HG03442 (cell line): ENCODE data around the gene SLC15A3.
"Not testable (repeated sequence)": the region's sequence is repeated elsewhere in the genome, so short reads cannot be mapped to it uniquely, and the experiment has no call there.

Experiments used
- ATAC-seq: cut with Tn5 transposase; IDR thresholded peaks from one replicate; pipeline ENCODE4 v1.9.1; 2021; ENCODE audit warnings: mild to moderate bottlenecking, moderate library complexity; ENCODE audit not compliant: unreplicated experiment

Gene SLC15A3

GRCh38 chr11:60917267-60917666 is 34.7 kb downstream of the SLC15A3 start:
- ATAC-seq, result no peak

GRCh38 chr11:60916669-60917206 is 35.2 kb downstream of the SLC15A3 start:
- no peak for ATAC-seq

- peak; percentile 51 for ATAC-seq
Observed at GRCh38 chr11:60915248-60915914, 36.6 kb downstream of the SLC15A3 start.

GRCh38 chr11:60914633-60915247 is 37.2 kb downstream of the SLC15A3 start:
- peak; percentile 0 for ATAC-seq

GRCh38 chr11:60913793-60914632 is 38.0 kb downstream of the SLC15A3 start, which contains the start of gene TMEM109:
TSS of gene TMEM109 (plus strand) at chr11:60914158. CDS start at chr11:60919694, 5,536 bp downstream.
- ATAC-seq, result peak; percentile 39

GRCh38 chr11:60912851-60913528 is 39.0 kb downstream of the SLC15A3 start:
- ATAC-seq, result no peak

GRCh38 chr11:60912223-60912850 is 39.6 kb downstream of the SLC15A3 start:
- ATAC-seq, result no peak

- ATAC-seq, result no peak
Observed at GRCh38 chr11:60910711-60911380, 41.1 kb downstream of the SLC15A3 start.

GRCh38 chr11:60910281-60910687 is 41.7 kb downstream of the SLC15A3 start:
- peak; percentile 37 for ATAC-seq

DNA sequence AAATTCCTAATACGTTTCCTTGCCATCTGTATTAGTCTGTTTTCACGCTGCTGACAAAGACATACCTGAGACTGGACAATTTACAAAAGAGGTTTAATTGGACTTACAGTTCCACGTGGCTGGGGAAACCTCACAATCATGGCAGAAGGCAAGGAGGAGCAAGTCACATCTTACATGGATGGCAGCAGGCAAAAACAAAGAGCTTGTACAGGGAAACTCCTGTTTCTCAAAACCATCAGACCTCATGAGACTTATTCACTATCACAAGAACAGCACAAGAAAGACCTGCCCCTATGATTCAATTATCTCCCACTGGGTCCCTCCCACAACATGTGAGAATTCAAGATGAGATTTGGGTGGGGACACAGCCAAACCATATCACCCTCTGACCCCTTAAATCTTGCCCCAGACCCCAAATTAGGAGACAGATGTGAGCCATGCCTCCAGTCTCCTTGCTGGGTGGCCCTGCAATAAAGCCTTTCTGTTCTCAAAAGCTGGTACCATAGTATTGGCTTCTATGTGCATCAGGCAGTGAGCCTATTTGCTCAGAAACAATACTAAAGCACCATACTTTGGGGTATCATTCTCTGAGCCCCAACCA is 42.2 kb downstream of the SLC15A3 start:
- ATAC-seq, result not testable (repeated sequence)

DNA sequence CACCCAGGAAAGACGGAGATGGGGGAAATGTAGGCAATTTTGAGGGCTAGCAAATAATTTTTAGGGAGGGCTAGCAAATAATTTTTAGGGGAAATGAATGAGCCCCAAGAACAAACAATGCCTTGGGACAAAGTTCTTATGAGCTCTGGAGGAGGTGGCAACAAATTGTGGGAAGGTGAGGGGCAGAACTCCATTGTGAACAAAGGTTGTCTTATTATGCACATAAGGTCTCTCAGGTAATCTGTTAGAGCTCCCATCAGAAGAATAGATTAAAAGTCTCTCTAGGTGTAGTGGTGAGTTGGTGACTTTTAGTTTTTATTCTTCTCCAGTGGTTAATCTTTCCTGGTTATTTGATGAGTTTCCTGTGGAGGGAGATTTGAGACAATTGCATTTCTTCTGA is 43.2 kb downstream of the SLC15A3 start:
- ATAC-seq, result no peak

DNA sequence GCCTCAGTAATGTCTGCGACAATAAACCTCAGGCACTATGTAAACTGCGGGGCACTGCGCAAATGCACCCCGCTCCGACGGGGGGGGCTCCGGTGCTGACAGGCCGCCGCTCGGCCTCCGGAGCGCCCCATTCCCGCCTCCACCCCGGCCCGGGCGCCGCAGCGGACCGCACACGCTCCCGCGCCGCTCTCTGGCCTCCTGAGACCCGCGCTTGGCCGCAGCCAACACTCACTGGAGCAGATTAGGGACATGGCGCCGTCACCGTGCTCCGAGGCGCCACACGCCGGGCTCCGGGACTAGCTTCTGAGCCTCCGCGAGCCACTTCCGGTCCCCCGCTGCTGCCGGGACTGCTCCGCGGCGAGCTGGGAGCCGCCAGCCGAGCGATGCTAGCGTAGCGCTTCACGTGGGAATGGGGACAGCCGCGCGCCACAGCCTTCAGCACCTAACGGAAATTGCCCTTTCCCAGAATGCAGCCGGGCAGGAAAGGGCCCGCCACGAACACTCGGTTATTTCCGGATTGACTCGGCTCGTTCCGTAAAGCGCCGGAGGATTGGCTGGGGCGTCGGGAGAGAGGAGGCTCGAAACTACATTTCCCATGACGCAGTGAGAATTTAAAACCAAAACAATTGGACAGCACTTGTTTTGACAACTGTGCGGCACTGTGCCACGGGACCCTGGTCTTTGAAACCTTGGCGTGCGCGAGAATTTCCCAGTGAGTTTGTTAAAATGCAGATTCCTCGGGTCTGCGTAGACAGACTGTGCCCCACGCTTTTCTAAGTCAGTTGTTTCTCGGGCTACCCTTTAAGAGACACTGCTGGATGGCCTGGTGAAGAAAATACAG is 45.6 kb downstream of the SLC15A3 start, which contains the start of gene PRPF19:
Gene PRPF19 (minus strand): TSS at position 454 of the 841 bp plus-strand sequence. CDS start 203 bp downstream, at position 251.
- peak; percentile 75 for ATAC-seq

GRCh38 chr11:60905551-60906113 is 46.3 kb downstream of the SLC15A3 start:
- no peak for ATAC-seq

- ATAC-seq, result no peak
Observed at GRCh38 chr11:60905047-60905446, 46.9 kb downstream of the SLC15A3 start.

DNA sequence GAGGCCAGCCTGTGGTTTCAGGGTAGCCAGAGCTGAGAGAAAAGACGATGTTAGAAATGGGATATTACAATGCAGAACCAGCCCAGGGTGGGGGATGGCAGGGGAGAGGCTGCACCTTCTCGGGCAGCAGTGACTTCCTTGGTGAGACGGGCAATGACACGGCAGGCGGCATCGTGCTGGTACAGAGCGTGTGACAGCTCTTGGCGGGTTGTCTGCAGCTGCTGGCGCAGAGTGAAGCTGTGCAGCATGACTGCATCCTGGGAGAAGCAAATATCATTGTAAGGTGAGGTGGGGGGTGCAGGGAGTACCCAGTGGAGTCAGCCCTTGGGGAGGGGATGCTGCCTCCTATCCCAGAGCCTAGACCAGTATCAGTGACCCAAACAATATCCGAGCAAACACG is 49.4 kb downstream of the SLC15A3 start:
- ATAC-seq, result no peak

- ATAC-seq, result no peak
Observed at GRCh38 chr11:60900673-60901404, 51.1 kb downstream of the SLC15A3 start.

DNA sequence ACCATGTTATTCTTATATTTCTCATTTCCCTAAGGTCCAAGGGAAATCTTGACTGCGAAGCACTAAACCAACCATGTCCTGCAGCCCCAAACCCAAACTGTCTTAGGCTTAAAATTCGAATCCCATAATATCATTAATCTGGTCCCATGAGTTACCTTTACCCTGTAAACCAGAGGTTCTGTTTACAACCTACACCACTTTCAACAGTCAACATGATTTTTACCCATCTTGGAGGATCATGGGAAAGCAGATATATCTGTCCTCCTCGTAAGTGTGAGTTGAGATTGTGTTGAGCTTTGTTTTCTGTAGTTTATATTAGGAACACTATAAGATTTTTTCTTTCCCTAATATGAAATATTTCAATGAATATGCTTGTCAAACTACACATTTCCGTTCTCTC is 52.0 kb downstream of the SLC15A3 start:
- no peak for ATAC-seq
